HepG2 (cell line): ENCODE results near the gene IL1RAPL1. TPM values are rescaled to one million over a fixed set of nuclear protein-coding genes. Genes with fewer than 3 reads are reported as not detected.

Experiments used
- ATAC-seq: fragments of 200-7000 bp; cut with Tn5 transposase; 3 replicates; pipeline ENCODE4 v1.9.1; 2020; ENCODE audit warnings: mild to moderate bottlenecking, moderate library complexity
- BruUV-seq: library from RNA; stranded (reverse); fragments of 400-500 nt; replicated peaks from 2 replicates; lab custom pipeline; 2021; lab: Mats Ljungman, UMichigan
- CTCF ChIA-PET: fragments of 300-600 bp; formaldehyde crosslinking; extraction: SDS; loops from one replicate; lab custom pipeline; 2021; ENCODE audit warnings: low total read pairs, inconsistent platforms, low intra/inter-chr PET ratio; lab: Yijun Ruan, JAX
- POLR2A ChIA-PET: fragments of 350-600 bp; sonication (Branson Sonifier 250); formaldehyde crosslinking; loops from one replicate; lab custom pipeline; 2020; ENCODE audit warnings: antibody characterized with exemption, inconsistent platforms; lab: Yijun Ruan, JAX
- DNase-seq: peaks from one replicate; pipeline ENCODE4 v3.0.0-alpha.2; 2015; ENCODE audit warnings: low spot score
- FAIRE-seq: peaks from 3 replicates; lab custom pipeline; 2011; peaks lifted over from hg19 to GRCh38; lab: Jason Lieb, UNC
- H2AFZ ChIP-seq: one replicate; pipeline ENCODE4 v1.6.1; 2011; ENCODE audit warnings: low read length, inconsistent platforms
- H3K27ac ChIP-seq: fragments of 300-600 bp; 3 replicates; pipeline ENCODE4 v1.8.0; 2011; ENCODE audit warnings: mixed run types, mild to moderate bottlenecking, mixed read lengths, low read length, inconsistent platforms; ENCODE audit not compliant: insufficient read depth; ENCODE audit errors: extremely low read length
- H3K27me3 ChIP-seq, 2 experiments: fragments of 200-600 bp in 1 of 2; 2 replicates in 1 of 2; 3 replicates in 1 of 2; pipeline versions ENCODE4 v1.6.0 to v1.8.0; 2011; ENCODE audit warnings: low read length in 2 of 2, mild to moderate bottlenecking in 2 of 2, moderate library complexity in 2 of 2, inconsistent platforms in 1 of 2; ENCODE audit not compliant: insufficient read depth in 2 of 2, control insufficient read depth in 1 of 2
- H3K36me3 ChIP-seq, 2 experiments: fragments of 200-600 bp in 1 of 2; replicated peaks in 1 of 2; 2 replicates in 1 of 2; 3 replicates in 1 of 2; pipeline versions ENCODE4 v1.5.1 to v1.8.0; 2011; ENCODE audit warnings: low read length in 2 of 2, inconsistent platforms in 1 of 2; ENCODE audit not compliant: insufficient read depth in 2 of 2, control insufficient read depth in 1 of 2
- H3K4me1 ChIP-seq: 2 replicates; pipeline ENCODE4 v1.5.1; 2012; ENCODE audit warnings: low read length, inconsistent platforms; ENCODE audit not compliant: insufficient read depth
- H3K4me2 ChIP-seq: 2 replicates; pipeline ENCODE4 v1.6.0; 2011; ENCODE audit warnings: low read depth, low read length, inconsistent platforms
- H3K4me3 ChIP-seq, 3 experiments: fragments of 200-600 bp in 1 of 3; sonication (generic), shearing (Covaris generic) in 1 of 3; replicated peaks in 1 of 3; 2 replicates each; pipeline ENCODE4 v1.5.1; 2011 to 2016; ENCODE audit warnings: low read length in 3 of 3, inconsistent platforms in 2 of 3, low read depth in 2 of 3, mild to moderate bottlenecking in 2 of 3, control low read depth in 1 of 3, mixed read lengths in 1 of 3; ENCODE audit not compliant: insufficient read depth in 1 of 3
- H3K79me2 ChIP-seq: one replicate; pipeline ENCODE4 v1.6.1; 2011; ENCODE audit warnings: low read length, inconsistent platforms; ENCODE audit not compliant: insufficient read depth
- H3K9ac ChIP-seq: 2 replicates; pipeline ENCODE4 v1.6.0; 2011; ENCODE audit warnings: mild to moderate bottlenecking, low read depth, low read length, inconsistent platforms; ENCODE audit not compliant: insufficient read depth
- H3K9me3 ChIP-seq: 2 replicates; pipeline ENCODE4 v1.5.1; 2012; ENCODE audit warnings: mild to moderate bottlenecking, low read length
- H4K20me1 ChIP-seq: 2 replicates; pipeline ENCODE4 v1.6.0; 2011; ENCODE audit warnings: inconsistent platforms, mild to moderate bottlenecking, low read length, moderate library complexity; ENCODE audit not compliant: insufficient read depth
- FOXA3 ChIP-seq: IDR thresholded peaks from 2 replicates; pipeline ENCODE4 v1.6.1; 2016; ENCODE audit warnings: missing genetic modification reagents, missing compliant biosample characterization
- FOXJ3 ChIP-seq: sonication (generic); formaldehyde crosslinking; IDR thresholded peaks from 2 replicates; pipeline ENCODE4 v1.4.0; 2020; ENCODE audit warnings: missing genetic modification reagents, mild to moderate bottlenecking, borderline replicate concordance
- RBM39 ChIP-seq: fragments of 200-400 bp; formaldehyde crosslinking; IDR thresholded peaks from one replicate; pipeline ENCODE4 v1.6.1; 2018; ENCODE audit warnings: antibody characterized with exemption, mild to moderate bottlenecking, low read depth, low read length; ENCODE audit not compliant: poor library complexity, severe bottlenecking
- ZNF629 ChIP-seq: sonication (generic); formaldehyde crosslinking; conservative IDR thresholded peaks from 2 replicates; pipeline ENCODE4 v1.5.0; 2020; ENCODE audit warnings: missing genetic modification reagents
- ZSCAN29 ChIP-seq: sonication (generic); formaldehyde crosslinking; conservative IDR thresholded peaks from 2 replicates; pipeline ENCODE4 v1.4.0; 2020; ENCODE audit warnings: mild to moderate bottlenecking, missing genetic modification reagents
- WGBS: methylation state at CpG from one replicate; pipeline ENCODE4 v1.1.6; 2017; ENCODE audit warnings: low lambda C conversion rate; 5-methylcytosine and 5-hydroxymethylcytosine counted together
- in situ Hi-C: cut with HindIII; loops from 2 replicates; pipeline ENCODE4 v1.10.0; 2017; ENCODE audit warnings: low pct_unique_long_range_greater_than_20kb; ENCODE audit not compliant: extremely low pct_ligation_motif_present
- intact Hi-C: fragments of 100-400 bp; cut with micrococcal nuclease; formaldehyde crosslinking; loops from one replicate; pipeline ENCODE4 v1.10.0; 2022; ENCODE audit not compliant: unreplicated experiment
- polyA plus RNA-seq, 8 experiments: library from polyadenylated mRNA; depleted of rRNA in 3 of 8; stranded (reverse) in 7 of 8; unstranded in 1 of 8; fragments of >200 nt; fragmentation: Illumina TruSeq in 4 of 8; extraction: Trizol in 4 of 8; gene quantifications; 2 replicates each; pipeline versions ENCODE4 v1.2.1 to v1.2.3, GENCODE V29; 2011 to 2016; ENCODE audit warnings: low read depth in 4 of 8, missing spikeins in 1 of 8, mixed read lengths in 1 of 8; ENCODE audit not compliant: insufficient read depth in 1 of 8
- total RNA-seq, 5 experiments: library from RNA; depleted of rRNA; stranded (reverse); fragments of >200 nt; fragmentation: Illumina TruSeq; extraction: Trizol; gene quantifications; 2 replicates each; pipeline ENCODE4 v1.2.3, GENCODE V29; 2016; ENCODE audit warnings: low read depth in 1 of 5
- TF ChIP-seq, protein P1 (sequence below): sonication (generic); formaldehyde crosslinking; IDR thresholded peaks from 2 replicates; pipeline ENCODE4 v1.4.0; 2020; ENCODE audit warnings: mild to moderate bottlenecking, missing genetic modification reagents
- TF ChIP-seq, protein P2 (sequence below): IDR thresholded peaks from 2 replicates; pipeline ENCODE4 v1.6.1; 2016; ENCODE audit warnings: missing biosample characterization, missing genetic modification reagents, low read depth
- TF ChIP-seq, protein P3 (sequence below): sonication (generic); formaldehyde crosslinking; IDR thresholded peaks from 2 replicates; pipeline ENCODE4 v1.4.0; 2020; ENCODE audit warnings: missing genetic modification reagents
- TF ChIP-seq, protein P4 (sequence below): sonication (generic); formaldehyde crosslinking; IDR thresholded peaks from 2 replicates; pipeline ENCODE4 v1.5.1; 2020; ENCODE audit warnings: mild to moderate bottlenecking, moderate library complexity, missing genetic modification reagents
- TF ChIP-seq, protein P5 (sequence below): fragments of 450-650 bp; IDR thresholded peaks from 2 replicates; pipeline ENCODE4 v1.6.1; 2017; ENCODE audit warnings: mild to moderate bottlenecking
- TF ChIP-seq, protein P6 (sequence below): sonication (generic); formaldehyde crosslinking; IDR thresholded peaks from 2 replicates; pipeline ENCODE4 v1.5.0; 2020; ENCODE audit warnings: mild to moderate bottlenecking, missing genetic modification reagents, moderate library complexity

Gene IL1RAPL1
- total and polyA plus RNA-seq, 2 of the 13 experiments (the other 11 are each of a cell fraction or from before 2014, with no cell fraction given), result 0.04 TPM; not detected in 1

DNA sequence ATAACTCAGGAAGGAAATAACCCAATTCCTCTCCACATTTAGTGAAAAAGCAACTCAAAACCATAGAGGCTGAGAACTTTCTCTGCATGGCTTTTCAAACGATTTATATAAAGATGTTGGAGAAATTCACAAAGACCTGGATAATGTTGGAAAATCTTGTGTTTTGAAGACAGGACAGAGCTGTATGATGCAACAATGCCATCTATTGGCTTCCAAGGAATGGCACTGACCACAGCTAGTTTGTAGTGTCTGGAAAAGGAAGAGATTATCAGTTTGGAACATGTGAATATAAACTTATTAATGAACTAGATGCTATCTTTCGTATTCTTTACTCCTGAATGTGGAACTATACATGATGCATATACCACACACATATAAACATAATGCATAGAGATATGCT, 503.6 kb downstream of the IL1RAPL1 start:
- in situ Hi-C loops, result no loop called here
- no peak for DNase-seq
- Histone ChIP-seq H4K20me1 (no peaks in the 10 kb centered on the region), H3K79me2 (no peaks in the 10 kb centered on the region), H3K9ac (no peak overlapping the region), H3K27me3 (no peaks in the 10 kb centered on the region), H3K4me2 (no peak overlapping the region), H3K36me3 (no peaks in the 10 kb centered on the region), H3K4me3 (no peak overlapping the region), H3K27ac (no peak overlapping the region), H2AFZ (no peak overlapping the region), H3K4me1 (no peaks in the 10 kb centered on the region), H3K9me3 (no peaks in the 10 kb centered on the region)
- FAIRE-seq, result no peak
- ChIA-PET CTCF (no interaction called here), POLR2A (no interaction called here)
- no TSS peak for BruUV-seq
- 0% methylated on average over 2 of the region's 2 CpGs for WGBS
- ATAC-seq, result no peak
- intact Hi-C loops, result loop anchor here (5.0 kb wide), 1 partner anchor 914 kb away; no protein-coding TSS in a partner anchor
- TF ChIP-seq ZSCAN29, result no peak
- TF ChIP-seq RBM39, result no peak
- TF ChIP-seq, protein P1, sequence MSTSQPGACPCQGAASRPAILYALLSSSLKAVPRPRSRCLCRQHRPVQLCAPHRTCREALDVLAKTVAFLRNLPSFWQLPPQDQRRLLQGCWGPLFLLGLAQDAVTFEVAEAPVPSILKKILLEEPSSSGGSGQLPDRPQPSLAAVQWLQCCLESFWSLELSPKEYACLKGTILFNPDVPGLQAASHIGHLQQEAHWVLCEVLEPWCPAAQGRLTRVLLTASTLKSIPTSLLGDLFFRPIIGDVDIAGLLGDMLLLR (CRISPR knock-in tag), result no peak
- no peak for TF ChIP-seq FOXJ3 (CRISPR knock-in tag)
- TF ChIP-seq, protein P2, sequence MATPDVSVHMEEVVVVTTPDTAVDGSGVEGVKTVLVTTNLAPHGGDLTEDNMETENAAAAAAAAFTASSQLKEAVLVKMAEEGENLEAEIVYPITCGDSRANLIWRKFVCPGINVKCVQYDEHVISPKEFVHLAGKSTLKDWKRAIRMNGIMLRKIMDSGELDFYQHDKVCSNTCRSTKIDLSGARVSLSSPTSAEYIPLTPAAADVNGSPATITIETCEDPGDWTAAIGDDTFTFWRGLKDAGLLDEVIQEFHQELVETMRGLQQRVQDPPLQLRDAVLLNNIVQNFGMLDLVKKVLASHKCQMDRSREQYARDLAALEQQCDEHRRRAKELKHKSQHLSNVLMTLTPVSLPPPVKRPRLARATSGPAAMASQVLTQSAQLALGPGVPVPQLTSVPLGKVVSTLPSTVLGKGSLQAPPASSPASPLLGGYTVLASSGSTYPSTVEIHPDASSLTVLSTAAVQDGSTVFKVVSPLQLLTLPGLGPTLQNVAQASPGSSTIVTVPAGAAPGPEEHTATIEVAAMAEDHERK (CRISPR knock-in tag), result no peak
- no peak for TF ChIP-seq FOXA3
- TF ChIP-seq, protein P3, sequence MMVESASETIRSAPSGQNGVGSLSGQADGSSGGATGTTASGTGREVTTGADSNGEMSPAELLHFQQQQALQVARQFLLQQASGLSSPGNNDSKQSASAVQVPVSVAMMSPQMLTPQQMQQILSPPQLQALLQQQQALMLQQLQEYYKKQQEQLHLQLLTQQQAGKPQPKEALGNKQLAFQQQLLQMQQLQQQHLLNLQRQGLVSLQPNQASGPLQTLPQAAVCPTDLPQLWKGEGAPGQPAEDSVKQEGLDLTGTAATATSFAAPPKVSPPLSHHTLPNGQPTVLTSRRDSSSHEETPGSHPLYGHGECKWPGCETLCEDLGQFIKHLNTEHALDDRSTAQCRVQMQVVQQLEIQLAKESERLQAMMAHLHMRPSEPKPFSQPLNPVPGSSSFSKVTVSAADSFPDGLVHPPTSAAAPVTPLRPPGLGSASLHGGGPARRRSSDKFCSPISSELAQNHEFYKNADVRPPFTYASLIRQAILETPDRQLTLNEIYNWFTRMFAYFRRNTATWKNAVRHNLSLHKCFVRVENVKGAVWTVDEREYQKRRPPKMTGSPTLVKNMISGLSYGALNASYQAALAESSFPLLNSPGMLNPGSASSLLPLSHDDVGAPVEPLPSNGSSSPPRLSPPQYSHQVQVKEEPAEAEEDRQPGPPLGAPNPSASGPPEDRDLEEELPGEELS (CRISPR knock-in tag), result no peak
- TF ChIP-seq, protein P4, sequence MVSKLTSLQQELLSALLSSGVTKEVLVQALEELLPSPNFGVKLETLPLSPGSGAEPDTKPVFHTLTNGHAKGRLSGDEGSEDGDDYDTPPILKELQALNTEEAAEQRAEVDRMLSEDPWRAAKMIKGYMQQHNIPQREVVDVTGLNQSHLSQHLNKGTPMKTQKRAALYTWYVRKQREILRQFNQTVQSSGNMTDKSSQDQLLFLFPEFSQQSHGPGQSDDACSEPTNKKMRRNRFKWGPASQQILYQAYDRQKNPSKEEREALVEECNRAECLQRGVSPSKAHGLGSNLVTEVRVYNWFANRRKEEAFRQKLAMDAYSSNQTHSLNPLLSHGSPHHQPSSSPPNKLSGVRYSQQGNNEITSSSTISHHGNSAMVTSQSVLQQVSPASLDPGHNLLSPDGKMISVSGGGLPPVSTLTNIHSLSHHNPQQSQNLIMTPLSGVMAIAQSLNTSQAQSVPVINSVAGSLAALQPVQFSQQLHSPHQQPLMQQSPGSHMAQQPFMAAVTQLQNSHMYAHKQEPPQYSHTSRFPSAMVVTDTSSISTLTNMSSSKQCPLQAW (CRISPR knock-in tag), result no peak
- no peak for TF ChIP-seq ZNF629 (CRISPR knock-in tag)
- TF ChIP-seq, protein P5, sequence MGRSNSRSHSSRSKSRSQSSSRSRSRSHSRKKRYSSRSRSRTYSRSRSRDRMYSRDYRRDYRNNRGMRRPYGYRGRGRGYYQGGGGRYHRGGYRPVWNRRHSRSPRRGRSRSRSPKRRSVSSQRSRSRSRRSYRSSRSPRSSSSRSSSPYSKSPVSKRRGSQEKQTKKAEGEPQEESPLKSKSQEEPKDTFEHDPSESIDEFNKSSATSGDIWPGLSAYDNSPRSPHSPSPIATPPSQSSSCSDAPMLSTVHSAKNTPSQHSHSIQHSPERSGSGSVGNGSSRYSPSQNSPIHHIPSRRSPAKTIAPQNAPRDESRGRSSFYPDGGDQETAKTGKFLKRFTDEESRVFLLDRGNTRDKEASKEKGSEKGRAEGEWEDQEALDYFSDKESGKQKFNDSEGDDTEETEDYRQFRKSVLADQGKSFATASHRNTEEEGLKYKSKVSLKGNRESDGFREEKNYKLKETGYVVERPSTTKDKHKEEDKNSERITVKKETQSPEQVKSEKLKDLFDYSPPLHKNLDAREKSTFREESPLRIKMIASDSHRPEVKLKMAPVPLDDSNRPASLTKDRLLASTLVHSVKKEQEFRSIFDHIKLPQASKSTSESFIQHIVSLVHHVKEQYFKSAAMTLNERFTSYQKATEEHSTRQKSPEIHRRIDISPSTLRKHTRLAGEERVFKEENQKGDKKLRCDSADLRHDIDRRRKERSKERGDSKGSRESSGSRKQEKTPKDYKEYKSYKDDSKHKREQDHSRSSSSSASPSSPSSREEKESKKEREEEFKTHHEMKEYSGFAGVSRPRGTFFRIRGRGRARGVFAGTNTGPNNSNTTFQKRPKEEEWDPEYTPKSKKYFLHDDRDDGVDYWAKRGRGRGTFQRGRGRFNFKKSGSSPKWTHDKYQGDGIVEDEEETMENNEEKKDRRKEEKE, result no peak
- TF ChIP-seq, protein P6, sequence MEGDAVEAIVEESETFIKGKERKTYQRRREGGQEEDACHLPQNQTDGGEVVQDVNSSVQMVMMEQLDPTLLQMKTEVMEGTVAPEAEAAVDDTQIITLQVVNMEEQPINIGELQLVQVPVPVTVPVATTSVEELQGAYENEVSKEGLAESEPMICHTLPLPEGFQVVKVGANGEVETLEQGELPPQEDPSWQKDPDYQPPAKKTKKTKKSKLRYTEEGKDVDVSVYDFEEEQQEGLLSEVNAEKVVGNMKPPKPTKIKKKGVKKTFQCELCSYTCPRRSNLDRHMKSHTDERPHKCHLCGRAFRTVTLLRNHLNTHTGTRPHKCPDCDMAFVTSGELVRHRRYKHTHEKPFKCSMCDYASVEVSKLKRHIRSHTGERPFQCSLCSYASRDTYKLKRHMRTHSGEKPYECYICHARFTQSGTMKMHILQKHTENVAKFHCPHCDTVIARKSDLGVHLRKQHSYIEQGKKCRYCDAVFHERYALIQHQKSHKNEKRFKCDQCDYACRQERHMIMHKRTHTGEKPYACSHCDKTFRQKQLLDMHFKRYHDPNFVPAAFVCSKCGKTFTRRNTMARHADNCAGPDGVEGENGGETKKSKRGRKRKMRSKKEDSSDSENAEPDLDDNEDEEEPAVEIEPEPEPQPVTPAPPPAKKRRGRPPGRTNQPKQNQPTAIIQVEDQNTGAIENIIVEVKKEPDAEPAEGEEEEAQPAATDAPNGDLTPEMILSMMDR, result 0 out of 2 replicates have a peak, but pooled peaks have one; percentile 6
